ENCODE data around the gene MAML3.

The MAML3 gene

GRCh38 chr4:140154572-140154891 lies 548 bp upstream of the MAML3 start:
- DNase-seq, result no peak

DNA sequence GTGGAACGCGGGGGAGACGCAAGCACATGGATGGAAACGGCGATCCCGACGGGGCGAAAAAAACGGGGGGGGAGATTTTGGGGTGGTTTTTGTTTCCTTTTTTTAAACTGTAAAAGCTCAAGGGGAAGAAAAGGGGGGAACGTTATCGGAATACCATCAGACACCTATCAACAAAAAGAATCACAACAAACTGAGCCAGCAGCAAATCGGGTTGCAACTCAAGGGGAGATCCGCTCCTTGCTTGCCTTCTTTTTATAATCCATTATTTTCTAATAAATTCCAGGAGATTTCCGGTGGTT lies 616 bp downstream of the MAML3 start:
- no peak for DNase-seq

DNA sequence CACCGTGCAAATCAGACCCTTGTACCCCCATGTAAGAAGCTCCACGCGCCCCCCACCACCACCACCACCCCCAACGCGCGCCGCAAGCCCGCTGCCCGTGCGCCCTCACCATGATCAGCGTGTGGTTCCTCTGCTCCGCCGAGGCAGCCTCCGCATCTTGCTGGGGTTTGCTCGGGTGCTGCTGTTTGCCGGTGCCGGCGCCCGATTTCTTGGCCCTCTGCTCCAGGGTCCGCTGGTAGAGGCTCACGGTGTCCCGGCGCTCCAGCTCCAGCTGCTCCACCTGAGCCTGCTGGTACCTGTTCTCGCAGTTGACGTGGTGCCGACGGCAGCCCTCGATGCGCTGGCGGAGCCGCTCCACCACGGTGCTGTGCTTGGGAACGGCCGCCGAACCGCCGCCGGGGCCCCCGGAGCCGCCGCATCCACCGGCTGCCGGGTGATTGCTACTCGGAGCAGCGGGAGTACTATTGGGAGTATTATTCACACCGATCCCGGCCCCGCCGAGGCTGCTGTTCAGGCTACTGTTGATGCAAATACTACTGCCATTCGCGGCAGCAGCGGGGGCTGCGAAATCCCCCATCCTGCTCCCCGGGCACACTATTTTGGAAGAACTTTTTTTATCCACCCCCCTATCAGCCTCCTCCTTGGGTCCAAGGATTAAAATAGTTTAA lies 1.1 kb downstream of the MAML3 start:
- DNase-seq, result peak; percentile 3

- peak; percentile 55 for DNase-seq
Observed at GRCh38 chr4:140152013-140152703, 1.8 kb downstream of the MAML3 start.

GRCh38 chr4:140151699-140152012 lies 2.3 kb downstream of the MAML3 start:
- peak; percentile 21 for DNase-seq

DNA sequence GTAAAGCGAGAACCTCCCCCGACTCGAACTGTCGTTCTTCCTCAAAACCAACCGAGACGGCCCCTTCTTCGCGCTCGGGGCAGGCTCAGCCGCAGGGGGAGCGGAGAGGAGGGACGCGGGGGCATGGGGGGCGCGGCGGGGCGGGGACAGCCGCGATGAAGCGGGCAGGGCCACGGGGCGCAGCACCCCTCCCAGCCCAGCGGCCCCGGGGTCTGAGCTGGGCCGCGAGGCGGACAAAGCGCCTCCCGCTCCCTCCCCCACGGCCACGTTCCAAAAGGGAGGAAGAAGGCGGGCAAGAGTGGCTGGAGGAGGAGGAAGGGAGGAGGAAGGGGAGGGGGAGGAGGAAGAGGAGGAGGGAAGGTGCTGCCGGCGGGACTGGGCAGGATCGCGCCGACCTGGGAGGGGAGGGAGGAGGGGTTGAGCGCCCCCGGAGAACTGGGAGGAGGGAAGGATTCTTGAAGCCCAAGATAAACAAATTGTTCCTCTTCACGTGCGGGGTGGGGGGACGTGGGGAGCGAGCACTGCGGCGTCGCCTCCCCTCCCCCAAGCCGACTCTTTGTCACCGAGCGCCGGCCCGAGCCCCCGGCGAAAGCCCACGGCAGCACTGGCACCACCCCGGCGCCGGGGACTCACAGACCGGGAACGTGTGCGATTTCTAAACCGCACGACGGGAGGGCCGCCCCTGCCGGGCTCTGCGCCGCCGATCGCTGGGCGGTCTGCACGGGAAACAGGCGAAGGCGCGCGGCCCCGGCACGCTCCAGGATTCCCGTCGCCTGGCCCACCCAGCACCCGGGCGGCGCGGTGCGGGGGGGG lies 2.9 kb downstream of the MAML3 start:
- peak; percentile 49 for DNase-seq

GRCh38 chr4:140150636-140150885 lies 3.4 kb downstream of the MAML3 start:
- DNase-seq, result peak; percentile 50

DNA sequence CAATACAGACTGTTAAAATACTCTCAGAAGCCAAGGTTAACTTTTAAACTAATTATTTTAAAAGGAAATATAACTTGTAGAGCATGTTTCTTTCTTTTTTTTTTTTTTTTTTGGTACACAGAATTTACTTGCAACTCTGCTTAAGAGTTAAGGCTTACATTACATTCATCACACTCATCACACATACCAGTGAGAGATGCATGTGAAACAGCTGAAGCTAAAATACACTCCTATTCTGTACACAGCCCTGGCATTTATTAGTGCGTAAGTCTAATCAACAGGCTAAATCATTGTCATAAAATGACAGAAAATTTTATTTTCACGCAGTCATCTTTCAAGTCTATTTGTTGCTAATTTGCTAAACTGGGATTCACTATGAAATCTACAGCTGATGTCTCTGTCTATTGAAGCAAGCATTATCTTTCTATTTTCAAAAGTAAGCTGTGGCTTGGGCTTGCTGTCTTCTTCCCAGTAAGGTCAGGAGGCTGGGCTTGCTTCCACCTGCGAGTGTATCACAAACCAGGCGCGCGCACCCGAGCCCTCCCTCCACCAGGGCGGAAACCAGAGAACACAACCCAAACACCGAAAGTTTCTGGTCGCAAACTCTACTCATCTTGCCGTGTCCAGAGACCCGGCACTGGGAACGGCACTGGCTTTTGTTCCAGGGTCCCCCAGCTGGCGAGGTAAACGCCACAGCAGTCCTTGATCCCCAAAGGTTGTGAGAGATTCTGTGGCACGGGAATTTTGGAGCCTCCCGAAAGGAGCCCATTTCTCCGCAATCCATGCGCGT lies 3.9 kb downstream of the MAML3 start:
- peak; percentile 49 for DNase-seq

GRCh38 chr4:140144050-140144449 lies 9.9 kb downstream of the MAML3 start:
- no peak for DNase-seq

DNA sequence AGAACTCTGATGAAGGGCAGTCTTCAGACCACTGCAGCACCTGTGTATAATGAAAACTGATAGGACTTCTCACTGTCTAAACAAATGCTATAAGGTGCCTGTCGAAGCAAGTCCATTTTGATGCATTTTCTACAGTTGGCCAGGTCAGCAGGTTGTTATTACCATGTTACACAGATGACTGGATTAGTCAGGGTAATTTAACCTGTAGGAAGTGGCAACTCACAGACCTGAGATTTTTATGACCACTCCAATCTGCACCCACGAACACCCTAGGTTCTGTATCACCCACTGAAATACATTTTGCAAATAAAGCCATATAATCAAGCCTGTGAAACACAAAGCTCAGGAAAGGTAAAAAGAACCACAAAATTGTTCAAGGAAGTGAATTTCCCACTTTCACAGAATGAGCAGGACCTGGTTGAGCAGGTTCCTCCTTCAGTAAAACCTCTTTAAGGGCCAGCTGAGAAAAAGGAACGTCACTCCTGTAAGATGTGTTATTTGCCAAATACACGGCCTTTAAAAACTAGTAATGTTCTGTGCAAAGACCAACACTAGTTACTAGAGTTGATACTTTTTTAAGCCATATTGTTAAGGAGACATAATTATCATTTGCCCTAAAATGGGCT lies 12.7 kb downstream of the MAML3 start:
- DNase-seq, result no peak

DNA sequence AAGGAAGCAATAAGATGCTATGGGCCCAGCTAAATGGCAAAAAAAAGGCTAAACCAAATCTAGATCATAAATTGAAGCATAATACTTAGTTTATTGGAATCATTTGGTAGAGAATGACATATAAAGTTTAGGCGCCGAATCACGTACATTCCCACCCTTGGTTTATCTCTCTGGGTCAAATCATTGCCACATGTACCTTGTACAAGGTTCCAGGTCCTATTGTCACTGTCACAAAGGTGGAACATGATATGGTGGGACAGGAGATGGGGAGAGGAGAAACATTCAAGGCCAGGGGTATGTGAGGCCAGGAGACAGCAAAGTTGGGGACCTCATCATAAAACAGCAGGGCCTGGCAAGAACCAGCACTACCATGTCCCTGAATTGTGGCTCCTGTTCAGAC lies 13.4 kb downstream of the MAML3 start:
- no peak for DNase-seq

DNA sequence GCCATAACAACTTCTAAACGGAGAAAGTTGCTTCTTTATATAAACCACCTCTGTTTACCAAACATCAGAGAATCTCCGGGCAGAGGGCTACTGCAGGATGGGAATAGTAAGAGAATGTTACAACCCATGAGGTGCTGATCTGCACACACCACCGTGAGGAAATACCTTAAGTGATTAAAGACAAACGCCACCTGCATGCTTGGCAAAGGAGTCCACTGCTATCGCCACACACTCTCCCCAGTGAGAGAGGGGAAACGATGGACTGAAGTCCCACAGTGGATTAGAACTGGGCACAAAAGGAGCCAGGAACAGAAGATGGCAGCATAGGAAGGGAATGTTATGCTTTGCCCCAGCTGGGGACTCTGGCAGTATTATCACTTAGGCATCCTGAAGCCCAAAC lies 15.6 kb downstream of the MAML3 start:
- DNase-seq, result no peak

DNA sequence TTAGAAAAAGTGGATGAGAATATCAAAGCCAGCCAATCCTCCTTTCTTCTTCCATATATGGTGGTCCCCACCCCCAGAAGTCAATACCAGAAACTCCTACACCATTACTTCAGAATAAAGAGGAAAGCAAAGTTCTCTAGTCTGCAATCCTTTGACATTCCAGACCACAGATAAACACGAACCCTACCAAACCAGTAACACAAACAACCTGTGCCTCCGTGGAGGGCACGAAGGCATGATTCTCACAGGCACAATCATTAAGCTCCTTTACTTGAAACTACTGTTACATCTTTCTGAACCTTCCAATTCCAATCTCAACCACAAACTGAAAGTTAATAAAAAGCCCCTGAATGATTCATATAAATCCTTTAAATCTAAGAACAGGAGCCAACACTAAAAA lies 16.3 kb downstream of the MAML3 start:
- no peak for DNase-seq

DNA sequence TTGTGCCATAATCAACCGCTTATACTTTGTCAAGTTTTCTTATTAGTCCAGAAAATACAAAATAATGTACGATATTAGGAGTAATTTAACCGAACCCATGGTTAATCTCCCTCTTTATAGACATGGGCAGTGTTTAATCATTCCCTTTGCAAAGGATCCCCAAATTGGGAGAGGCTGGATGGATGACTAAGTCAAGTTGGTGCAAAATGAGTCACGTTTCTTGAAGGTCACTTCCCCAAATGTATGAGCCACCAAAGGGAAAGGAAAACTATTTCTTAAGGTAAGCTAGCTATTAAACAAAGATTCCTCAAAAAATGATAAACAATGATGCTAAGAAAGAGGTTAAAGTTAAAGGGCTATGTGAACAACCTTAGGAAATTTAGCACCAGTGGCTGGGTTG lies 17.5 kb downstream of the MAML3 start:
- DNase-seq, result no peak

DNA sequence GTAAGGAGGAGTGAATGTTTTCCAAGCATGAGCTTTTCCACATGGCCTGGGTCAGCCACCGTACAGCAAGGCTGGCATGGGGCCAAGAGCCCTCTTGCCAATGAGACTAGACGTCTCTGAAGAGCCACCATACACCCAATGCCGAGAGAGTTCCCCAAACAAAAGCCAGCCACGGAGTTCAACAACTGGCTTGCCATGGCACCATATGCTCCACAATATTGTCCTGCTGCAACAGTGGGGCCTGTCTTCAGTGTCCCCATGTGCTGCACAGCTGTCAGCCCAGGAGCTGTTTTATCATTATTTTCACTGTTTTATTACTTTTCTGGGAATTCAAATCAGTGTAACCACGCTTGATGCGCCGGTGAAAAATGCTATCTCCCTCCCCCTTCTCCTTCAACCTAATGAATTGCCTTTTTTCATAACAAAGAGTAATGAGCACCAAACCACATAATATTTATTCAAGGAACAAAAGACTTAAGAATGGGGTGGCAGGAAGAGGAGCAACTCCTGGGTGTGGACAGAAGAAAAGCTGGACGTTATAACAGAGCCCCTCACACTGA lies 18.4 kb downstream of the MAML3 start:
- no peak for DNase-seq

DNA sequence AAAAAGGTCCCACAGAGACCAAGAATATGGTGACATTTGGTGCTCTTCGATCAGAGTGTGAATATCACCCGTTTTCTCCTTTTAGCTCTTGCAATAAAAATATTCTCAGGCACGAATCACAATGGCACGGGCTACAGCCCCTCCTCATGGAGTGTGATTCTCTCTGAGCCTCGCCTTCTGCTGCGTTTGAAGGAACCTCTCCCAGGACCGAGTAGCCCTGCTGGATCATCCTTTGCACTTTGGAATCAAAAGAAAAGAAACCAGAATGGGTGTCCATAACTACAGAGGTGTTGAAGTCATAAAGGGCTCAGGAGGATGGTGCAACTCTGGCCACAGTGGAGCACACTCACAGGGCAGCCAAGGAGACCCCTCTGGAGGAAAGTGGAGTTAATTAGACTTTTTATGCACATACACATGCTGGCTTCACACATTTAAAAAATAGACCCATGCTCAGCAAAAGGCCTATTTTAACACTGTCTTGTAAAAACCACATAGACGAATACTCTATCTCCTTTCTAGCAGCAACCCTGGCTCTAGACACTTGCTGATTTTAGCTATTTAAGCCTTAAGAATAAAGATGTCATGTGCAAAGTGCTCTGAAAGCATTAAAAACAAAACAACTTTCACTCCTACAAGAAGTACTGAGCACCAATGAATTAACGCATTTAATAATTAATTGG lies 19.1 kb downstream of the MAML3 start:
- DNase-seq, result no peak

GRCh38 chr4:140133576-140133975 lies 20.4 kb downstream of the MAML3 start:
- DNase-seq, result no peak

GRCh38 chr4:140131675-140132229 lies 22.2 kb downstream of the MAML3 start:
- DNase-seq, result no peak

- DNase-seq, result no peak
Observed at GRCh38 chr4:140130677-140131076, 23.3 kb downstream of the MAML3 start.

- DNase-seq, result no peak
Observed at GRCh38 chr4:140127422-140127821, 26.6 kb downstream of the MAML3 start.

DNA sequence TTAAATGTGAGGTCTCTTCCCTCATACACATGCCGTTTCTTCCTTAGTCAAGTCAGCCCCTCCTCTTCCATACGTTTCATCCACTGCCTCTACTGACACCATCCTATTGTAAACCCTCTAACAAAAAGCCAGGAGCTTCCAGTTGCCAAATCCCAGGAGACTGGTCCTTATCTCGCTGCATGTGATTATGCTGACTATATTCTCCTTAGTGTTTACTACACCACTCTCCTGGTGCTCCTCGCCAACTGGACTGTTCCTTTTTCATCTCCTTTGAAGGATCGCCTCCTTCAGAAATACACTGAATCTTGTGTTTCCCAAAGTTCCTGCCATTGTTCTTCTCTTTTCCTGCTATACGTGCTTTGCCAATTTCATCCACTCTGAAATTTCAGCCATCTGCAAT lies 27.7 kb downstream of the MAML3 start:
- no peak for DNase-seq

DNA sequence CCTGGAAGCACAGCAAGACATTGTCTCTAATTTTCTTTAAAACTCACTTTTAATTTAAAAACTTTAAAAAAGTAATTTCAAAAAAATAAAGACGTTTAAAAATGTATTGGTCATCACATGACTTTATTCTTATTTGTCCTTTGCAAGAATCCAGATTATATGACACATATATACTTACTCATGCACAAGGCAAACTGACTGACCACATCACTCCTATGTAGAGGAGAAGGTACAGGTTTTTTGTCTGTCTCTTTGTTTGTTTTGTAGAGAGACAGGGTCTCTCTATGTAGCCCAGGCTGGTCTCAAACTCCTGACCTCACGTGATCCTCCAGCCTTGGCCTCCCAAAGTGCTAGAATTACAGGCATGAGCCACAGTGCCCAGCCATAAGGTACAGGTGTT lies 28.6 kb downstream of the MAML3 start:
- no peak for DNase-seq

Measured in NCI-H2107 (cell line).